ENCODE results near the gene BCAS3.
"Not testable (repeated sequence)": the region's sequence is repeated elsewhere in the genome, so short reads cannot be mapped to it uniquely, and the experiment has no call there.

The BCAS3 gene

GRCh38 chr17:61429274-61429673 is 751.6 kb downstream of the BCAS3 start:
- Histone ChIP-seq H3K79me2 (ENCODE audit: control insufficient read depth, insufficient read depth, low read length) (no peaks in the 10 kb centered on the region), H2BK5ac (ENCODE audit: low read length) (no peak overlapping the region), H4K8ac (ENCODE audit: low read depth, low read length) (no peak overlapping the region), H3K23ac (ENCODE audit: low read length) (no peak overlapping the region), H3K4ac (ENCODE audit: low read depth, low read length) (no peak overlapping the region), H3K36me3 (ENCODE audit: control insufficient read depth, insufficient read depth, low read length) (no peaks in the 10 kb centered on the region), H3K4me1 (ENCODE audit: control insufficient read depth, low read depth, low read length) (no peaks in the 10 kb centered on the region), H3K27ac (ENCODE audit: low read depth, low read length) (no peak overlapping the region), H2BK120ac (ENCODE audit: low read depth, low read length) (no peak overlapping the region), H2AK5ac (ENCODE audit: low read length) (no peak overlapping the region), H3K4me2 (ENCODE audit: low read length) (no peak overlapping the region), H3K27me3 (ENCODE audit: insufficient read depth, low read length, poor library complexity) (no peaks in the 10 kb centered on the region), H3K4me3 (ENCODE audit: low read length) (no peak overlapping the region), H4K5ac (ENCODE audit: low read length) (no peak overlapping the region), H3K9ac (ENCODE audit: low read length) (no peak overlapping the region), H3K56ac (ENCODE audit: low read length) (no peak overlapping the region), H3K79me1 (ENCODE audit: low read length) (no peaks in the 10 kb centered on the region), H2BK15ac (replicated peaks; ENCODE audit: low read depth) (no peak overlapping the region), H3K18ac (ENCODE audit: low read length) (no peak overlapping the region)
- WGBS (ENCODE audit: extremely low coverage, insufficient coverage, low lambda C conversion rate), result no CpG with 5 or more reads among the region's 1 CpG
- no peak for DNase-seq

- H3K27me3 ChIP-seq (ENCODE audit: insufficient read depth, low read length, poor library complexity); H3K79me1 ChIP-seq (ENCODE audit: low read length); H3K56ac ChIP-seq (ENCODE audit: low read length); H3K4me3 ChIP-seq (ENCODE audit: low read length); H2BK120ac ChIP-seq (ENCODE audit: low read depth, low read length); H3K9ac ChIP-seq (ENCODE audit: low read length); H2AK5ac ChIP-seq (ENCODE audit: low read length); H3K27ac ChIP-seq (ENCODE audit: low read depth, low read length); H3K4me1 ChIP-seq (ENCODE audit: control insufficient read depth, low read depth, low read length); H3K36me3 ChIP-seq (ENCODE audit: control insufficient read depth, insufficient read depth, low read length); H3K4ac ChIP-seq (ENCODE audit: low read depth, low read length); H3K4me2 ChIP-seq (ENCODE audit: low read length); H2BK5ac ChIP-seq (ENCODE audit: low read length); H4K5ac ChIP-seq (ENCODE audit: low read length); H3K23ac ChIP-seq (ENCODE audit: low read length); H3K18ac ChIP-seq (ENCODE audit: low read length); H2BK15ac ChIP-seq (replicated peaks; ENCODE audit: low read depth); H4K8ac ChIP-seq (ENCODE audit: low read depth, low read length); H3K79me2 ChIP-seq (ENCODE audit: control insufficient read depth, insufficient read depth, low read length); DNase-seq: not testable (repeated sequence)
- WGBS (ENCODE audit: extremely low coverage, insufficient coverage, low lambda C conversion rate), result no CpG with 5 or more reads among the region's 6 CpGs
These were observed 752.2 kb downstream of the BCAS3 start for GRCh38 chr17:61429831-61430230.

DNA sequence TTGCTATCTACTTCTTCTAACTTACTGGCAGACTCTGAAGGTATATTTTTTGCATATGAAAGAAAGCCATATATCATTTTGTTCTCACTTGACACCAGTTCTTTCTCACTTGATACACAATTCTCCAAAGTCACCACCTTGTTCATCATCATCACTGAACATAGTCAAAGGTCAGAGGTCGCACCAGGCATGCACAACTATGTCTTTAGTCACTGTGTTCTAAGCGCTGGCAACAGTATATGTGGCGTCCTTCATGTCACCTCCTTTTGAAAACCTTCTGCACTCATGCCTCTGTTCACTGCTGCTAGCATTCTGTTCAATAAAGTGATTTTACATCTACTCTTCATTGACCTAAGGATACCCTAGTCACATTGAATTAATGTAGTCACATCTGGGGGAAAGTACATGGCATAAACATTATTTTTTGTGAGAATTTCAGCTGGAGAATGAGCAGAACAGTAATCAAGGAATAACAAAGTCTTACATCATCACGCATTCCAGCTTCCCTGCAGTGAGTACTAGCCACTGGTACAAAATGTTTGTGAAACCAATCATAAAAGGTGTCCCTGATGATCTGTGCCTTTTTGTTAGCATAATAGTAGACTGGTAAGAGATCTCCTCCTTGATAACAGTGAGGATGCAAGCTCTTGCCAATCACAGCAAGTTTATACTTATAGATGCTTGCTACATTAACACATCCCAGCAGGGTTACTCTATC is 754.1 kb downstream of the BCAS3 start:
- H3K79me2 ChIP-seq (ENCODE audit: control insufficient read depth, insufficient read depth, low read length), result no peaks in the 10 kb centered on the region
- H4K8ac ChIP-seq (ENCODE audit: low read depth, low read length), result no peak overlapping the region
- no peak overlapping the region for H2BK120ac ChIP-seq (ENCODE audit: low read depth, low read length)
- H3K4ac ChIP-seq (ENCODE audit: low read depth, low read length), result no peak overlapping the region
- H3K4me1 ChIP-seq (ENCODE audit: control insufficient read depth, low read depth, low read length), result no peaks in the 10 kb centered on the region
- H2BK5ac ChIP-seq (ENCODE audit: low read length), result no peak overlapping the region
- DNase-seq, result no peak
- H3K4me2 ChIP-seq (ENCODE audit: low read length), result no peak overlapping the region
- H3K9ac ChIP-seq (ENCODE audit: low read length), result no peak overlapping the region
- H3K36me3 ChIP-seq (ENCODE audit: control insufficient read depth, insufficient read depth, low read length), result no peaks in the 10 kb centered on the region
- no peaks in the 10 kb centered on the region for H3K27me3 ChIP-seq (ENCODE audit: insufficient read depth, low read length, poor library complexity)
- WGBS (ENCODE audit: extremely low coverage, insufficient coverage, low lambda C conversion rate), result no CpG with 5 or more reads among the region's 4 CpGs
- no peak overlapping the region for H3K4me3 ChIP-seq (ENCODE audit: low read length)
- no peak overlapping the region for H3K23ac ChIP-seq (ENCODE audit: low read length)
- no peak overlapping the region for H2BK15ac ChIP-seq (replicated peaks; ENCODE audit: low read depth)
- H4K5ac ChIP-seq (ENCODE audit: low read length), result no peak overlapping the region
- no peak overlapping the region for H3K18ac ChIP-seq (ENCODE audit: low read length)
- no peaks in the 10 kb centered on the region for H3K79me1 ChIP-seq (ENCODE audit: low read length)
- no peak overlapping the region for H2AK5ac ChIP-seq (ENCODE audit: low read length)
- H3K56ac ChIP-seq (ENCODE audit: low read length), result no peak overlapping the region
- H3K27ac ChIP-seq (ENCODE audit: low read depth, low read length), result no peak overlapping the region

DNA sequence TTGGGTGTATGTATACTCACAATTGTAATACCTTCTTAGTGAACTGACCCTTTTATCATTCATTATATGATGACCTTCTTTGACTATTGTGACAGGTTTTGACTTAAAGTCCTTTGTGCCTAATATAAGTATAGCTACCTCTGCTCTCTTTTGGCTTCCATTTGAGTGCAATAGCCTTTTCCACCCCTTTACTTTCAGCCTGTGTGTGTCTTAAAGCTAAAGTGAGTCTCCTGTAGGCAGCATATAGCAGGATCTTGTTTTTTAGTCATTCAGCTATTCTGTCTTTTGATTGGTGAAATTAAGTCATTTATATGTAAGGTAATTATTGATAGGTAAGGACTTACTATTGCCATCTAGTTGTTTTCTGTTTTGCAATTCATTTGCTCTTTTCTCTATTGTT is 758.6 kb downstream of the BCAS3 start:
- Histone ChIP-seq H2BK15ac (replicated peaks; ENCODE audit: low read depth) (no peak overlapping the region), H4K8ac (ENCODE audit: low read depth, low read length) (no peak overlapping the region), H3K79me2 (ENCODE audit: control insufficient read depth, insufficient read depth, low read length) (no peaks in the 10 kb centered on the region), H3K79me1 (ENCODE audit: low read length) (no peaks in the 10 kb centered on the region), H3K23ac (ENCODE audit: low read length) (no peak overlapping the region), H3K27me3 (ENCODE audit: insufficient read depth, low read length, poor library complexity) (no peaks in the 10 kb centered on the region), H3K18ac (ENCODE audit: low read length) (no peak overlapping the region), H2BK5ac (ENCODE audit: low read length) (no peak overlapping the region), H3K4me3 (ENCODE audit: low read length) (no peak overlapping the region), H2AK5ac (ENCODE audit: low read length) (no peak overlapping the region), H3K56ac (ENCODE audit: low read length) (no peak overlapping the region), H3K9ac (ENCODE audit: low read length) (no peak overlapping the region), H3K36me3 (ENCODE audit: control insufficient read depth, insufficient read depth, low read length) (no peaks in the 10 kb centered on the region), H3K4me1 (ENCODE audit: control insufficient read depth, low read depth, low read length) (no peaks in the 10 kb centered on the region), H2BK120ac (ENCODE audit: low read depth, low read length) (no peak overlapping the region), H3K27ac (ENCODE audit: low read depth, low read length) (no peak overlapping the region), H4K5ac (ENCODE audit: low read length) (no peak overlapping the region), H3K4me2 (ENCODE audit: low read length) (no peak overlapping the region), H3K4ac (ENCODE audit: low read depth, low read length) (no peak overlapping the region)
- no peak for DNase-seq

- H3K9ac ChIP-seq (ENCODE audit: low read length), result no peak overlapping the region
These were observed 759.5 kb downstream of the BCAS3 start for GRCh38 chr17:61436995-61437704.

GRCh38 chr17:61440697-61441096 is 763.0 kb downstream of the BCAS3 start:
- no peak overlapping the region for H2BK5ac ChIP-seq (ENCODE audit: low read length)
- no peak overlapping the region for H2BK15ac ChIP-seq (replicated peaks; ENCODE audit: low read depth)
- no peaks in the 10 kb centered on the region for H3K79me2 ChIP-seq (ENCODE audit: control insufficient read depth, insufficient read depth, low read length)
- no peak overlapping the region for H3K4me3 ChIP-seq (ENCODE audit: low read length)
- no peak overlapping the region for H4K5ac ChIP-seq (ENCODE audit: low read length)
- no peak overlapping the region for H3K4me2 ChIP-seq (ENCODE audit: low read length)
- H3K4me1 ChIP-seq (ENCODE audit: control insufficient read depth, low read depth, low read length), result peaks cover 6% of the 10 kb centered on the region
- no peak overlapping the region for H3K56ac ChIP-seq (ENCODE audit: low read length)
- H3K23ac ChIP-seq (ENCODE audit: low read length), result no peak overlapping the region
- no peak for DNase-seq
- no peaks in the 10 kb centered on the region for H3K79me1 ChIP-seq (ENCODE audit: low read length)
- H3K27me3 ChIP-seq (ENCODE audit: insufficient read depth, low read length, poor library complexity), result no peaks in the 10 kb centered on the region
- no peak overlapping the region for H4K8ac ChIP-seq (ENCODE audit: low read depth, low read length)
- H3K27ac ChIP-seq (ENCODE audit: low read depth, low read length), result no peak overlapping the region
- no peak overlapping the region for H3K4ac ChIP-seq (ENCODE audit: low read depth, low read length)
- H2BK120ac ChIP-seq (ENCODE audit: low read depth, low read length), result no peak overlapping the region
- no peak overlapping the region for H2AK5ac ChIP-seq (ENCODE audit: low read length)
- H3K18ac ChIP-seq (ENCODE audit: low read length), result no peak overlapping the region
- H3K36me3 ChIP-seq (ENCODE audit: control insufficient read depth, insufficient read depth, low read length), result no peaks in the 10 kb centered on the region
- no peak overlapping the region for H3K9ac ChIP-seq (ENCODE audit: low read length)

More at GRCh38 chr17:61436995-61437704, 759.5 kb downstream of the BCAS3 start:
- Histone ChIP-seq H3K4me2 (ENCODE audit: low read length) (no peak overlapping the region), H3K56ac (ENCODE audit: low read length) (no peak overlapping the region), H3K4me1 (ENCODE audit: control insufficient read depth, low read depth, low read length) (no peaks in the 10 kb centered on the region), H2BK120ac (ENCODE audit: low read depth, low read length) (no peak overlapping the region), H3K27me3 (ENCODE audit: insufficient read depth, low read length, poor library complexity) (no peaks in the 10 kb centered on the region), H3K79me2 (ENCODE audit: control insufficient read depth, insufficient read depth, low read length) (no peaks in the 10 kb centered on the region), H3K79me1 (ENCODE audit: low read length) (no peaks in the 10 kb centered on the region), H2BK5ac (ENCODE audit: low read length) (no peak overlapping the region), H3K27ac (ENCODE audit: low read depth, low read length) (no peak overlapping the region), H3K36me3 (ENCODE audit: control insufficient read depth, insufficient read depth, low read length) (no peaks in the 10 kb centered on the region), H2BK15ac (replicated peaks; ENCODE audit: low read depth) (no peak overlapping the region), H3K23ac (ENCODE audit: low read length) (no peak overlapping the region), H3K4ac (ENCODE audit: low read depth, low read length) (no peak overlapping the region), H2AK5ac (ENCODE audit: low read length) (no peak overlapping the region), H4K8ac (ENCODE audit: low read depth, low read length) (no peak overlapping the region), H4K5ac (ENCODE audit: low read length) (no peak overlapping the region), H3K18ac (ENCODE audit: low read length) (no peak overlapping the region), H3K4me3 (ENCODE audit: low read length) (no peak overlapping the region)
- no peak for DNase-seq

All from mesendoderm (in vitro differentiated cells).